IPS-20b (cell line): ENCODE measurements around the gene GLRX5.

ENCODE experiments used
- H3K27ac ChIP-seq: one replicate; pipeline ENCODE4 v1.5.1; 2013; ENCODE audit warnings: low read length
- H3K27me3 ChIP-seq: 2 replicates; pipeline ENCODE4 v1.6.1; 2013; ENCODE audit warnings: mild to moderate bottlenecking, low read length, inconsistent platforms; ENCODE audit not compliant: insufficient read depth
- H3K36me3 ChIP-seq: 2 replicates; pipeline ENCODE4 v1.6.1; 2013; ENCODE audit warnings: low read depth, mild to moderate bottlenecking, inconsistent platforms, low read length, moderate library complexity; ENCODE audit not compliant: insufficient read depth
- H3K4me1 ChIP-seq: 2 replicates; pipeline ENCODE4 v1.6.1; 2013; ENCODE audit warnings: mild to moderate bottlenecking, control low read depth, inconsistent platforms, low read length, moderate library complexity; ENCODE audit not compliant: insufficient read depth
- H3K4me3 ChIP-seq: 2 replicates; pipeline ENCODE4 v1.5.1; 2013; ENCODE audit warnings: mild to moderate bottlenecking, low read length, inconsistent platforms
- H3K9ac ChIP-seq: 2 replicates; pipeline ENCODE4 v1.6.1; 2013; ENCODE audit warnings: low read depth, mild to moderate bottlenecking, inconsistent platforms, low read length, moderate library complexity
- H3K9me3 ChIP-seq: 2 replicates; pipeline ENCODE4 v1.6.1; 2013; ENCODE audit warnings: mild to moderate bottlenecking, low read depth, low read length, inconsistent platforms; ENCODE audit not compliant: insufficient read depth

Gene GLRX5

DNA sequence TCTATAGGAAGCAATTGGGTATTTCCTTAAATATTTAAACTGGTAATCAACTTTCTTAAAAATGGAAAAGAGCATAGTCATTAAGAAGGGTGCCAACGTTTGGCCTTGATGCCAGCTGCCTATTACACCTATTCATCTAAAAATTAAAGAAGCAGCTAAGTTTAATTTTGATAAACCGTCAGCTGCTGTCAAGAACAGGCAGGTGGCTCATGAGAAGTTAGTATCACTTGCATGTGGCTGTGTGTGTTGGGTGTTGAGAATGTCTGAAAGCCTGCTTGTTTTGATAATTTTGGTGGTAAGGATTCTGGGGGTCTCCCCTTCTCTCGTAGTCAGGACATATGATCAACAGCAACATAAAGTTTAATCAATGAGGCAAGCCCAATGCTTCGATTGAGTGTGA, 6.5 kb downstream of the GLRX5 start:
- H3K9ac ChIP-seq: no peak overlapping the region
- H3K9me3 ChIP-seq: no peaks in the 10 kb centered on the region
- peaks cover 27% of the 10 kb centered on the region for H3K36me3 ChIP-seq
- H3K27me3 ChIP-seq: no peaks in the 10 kb centered on the region
- peaks cover 5% of the 10 kb centered on the region for H3K4me1 ChIP-seq
- no peak overlapping the region for H3K4me3 ChIP-seq
- H3K27ac ChIP-seq: no peak overlapping the region

DNA sequence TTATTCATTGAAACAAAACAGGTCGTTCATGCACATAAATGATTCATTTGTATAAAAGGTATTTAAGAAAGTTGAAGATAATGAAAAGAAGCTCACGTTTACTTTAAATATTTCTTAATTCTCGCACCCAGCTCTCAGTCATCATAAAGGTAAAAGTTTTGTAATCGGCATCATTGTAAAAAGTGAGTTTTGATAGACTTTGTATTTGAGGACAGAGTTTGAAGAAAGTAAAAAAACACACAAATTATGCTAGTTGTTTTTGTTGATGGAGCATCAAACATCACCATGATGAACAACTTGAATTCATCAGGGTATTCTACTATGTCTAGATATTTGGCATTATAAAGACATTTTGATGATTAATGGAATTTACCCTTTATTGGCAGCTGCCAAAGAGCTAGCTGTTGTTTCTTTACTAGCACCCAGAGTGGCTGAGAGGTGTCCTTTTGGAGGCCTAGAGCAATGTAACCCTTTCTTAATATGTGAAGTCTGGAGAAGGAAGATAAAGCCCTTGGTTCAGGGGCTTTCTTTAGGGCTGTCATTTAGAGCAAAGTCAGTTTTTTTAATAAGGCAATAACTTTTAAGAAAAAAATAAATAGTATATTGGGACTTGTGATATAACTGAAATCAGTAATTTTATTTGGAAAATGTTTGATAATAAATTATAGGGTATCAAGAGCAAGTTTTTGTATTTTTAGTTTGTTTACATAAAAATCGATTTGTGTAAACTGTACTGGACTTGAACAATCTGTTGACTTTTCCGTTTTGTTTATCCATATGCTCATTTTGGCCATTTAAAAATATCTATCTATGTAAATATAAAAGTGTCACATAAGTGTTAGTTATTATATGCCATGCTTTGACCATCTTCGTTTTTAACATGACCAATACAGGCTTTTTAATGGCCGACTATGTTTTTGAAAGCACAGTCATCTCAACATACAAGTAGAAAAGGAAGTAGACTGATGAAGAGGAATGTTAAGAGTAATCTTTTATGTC, 7.4 kb downstream of the GLRX5 start:
- Histone ChIP-seq H3K4me1 (0 out of 2 replicates have a peak, but pooled peaks cover 3% of the 10 kb centered on the region), H3K27me3 (no peaks in the 10 kb centered on the region), H3K4me3 (no peak overlapping the region), H3K36me3 (peaks cover 27% of the 10 kb centered on the region), H3K9me3 (no peaks in the 10 kb centered on the region), H3K27ac (no peak overlapping the region), H3K9ac (no peak overlapping the region)

DNA sequence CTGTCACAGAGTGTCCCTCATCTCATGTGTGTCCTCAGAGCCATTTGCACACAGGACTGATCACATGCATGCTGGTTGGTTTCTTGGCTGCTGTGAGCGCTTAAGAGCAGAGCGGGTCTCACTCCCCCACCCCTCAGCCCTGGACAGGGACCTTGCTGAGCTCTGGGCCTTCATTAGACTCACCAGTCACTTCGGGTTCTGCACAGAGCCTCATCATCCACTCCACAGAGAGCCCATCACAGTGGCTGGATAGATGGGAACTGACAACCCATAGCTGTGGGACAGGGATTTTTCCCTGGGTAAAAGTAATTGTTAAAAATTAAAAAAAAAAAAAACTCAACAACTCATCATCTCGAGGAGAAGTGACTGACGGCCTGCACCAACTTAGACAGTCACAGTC, 8.2 kb downstream of the GLRX5 start:
- no peak overlapping the region for H3K4me3 ChIP-seq
- H3K27ac ChIP-seq: no peak overlapping the region
- peaks cover 27% of the 10 kb centered on the region for H3K36me3 ChIP-seq
- H3K9me3 ChIP-seq: no peaks in the 10 kb centered on the region
- 0 out of 2 replicates have a peak, but pooled peaks cover 3% of the 10 kb centered on the region for H3K4me1 ChIP-seq
- H3K9ac ChIP-seq: no peak overlapping the region
- no peaks in the 10 kb centered on the region for H3K27me3 ChIP-seq

DNA sequence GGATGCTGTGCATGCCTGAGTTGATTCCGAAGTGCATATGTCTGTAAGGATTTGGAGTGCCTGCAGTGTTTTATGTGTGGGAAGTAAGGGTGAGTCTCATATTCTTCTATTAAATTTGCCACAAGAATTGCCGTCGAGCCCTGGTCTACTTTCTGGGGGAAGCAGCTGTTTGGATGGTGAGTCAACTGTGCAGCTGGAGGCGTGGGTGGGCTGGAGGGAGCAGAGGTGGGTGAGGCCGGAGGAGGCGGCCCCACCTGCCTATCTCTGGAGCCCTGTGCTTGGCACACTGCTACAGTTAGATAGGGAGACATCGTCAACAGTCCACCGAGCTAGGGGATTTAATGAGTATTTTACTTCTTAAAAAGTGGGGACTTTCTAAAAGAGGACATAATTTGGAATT, 9.7 kb downstream of the GLRX5 start:
- H3K36me3 ChIP-seq: peaks cover 27% of the 10 kb centered on the region
- H3K4me1 ChIP-seq: 0 out of 2 replicates have a peak, but pooled peaks cover 3% of the 10 kb centered on the region
- H3K9ac ChIP-seq: no peak overlapping the region
- no peaks in the 10 kb centered on the region for H3K27me3 ChIP-seq
- H3K9me3 ChIP-seq: no peaks in the 10 kb centered on the region
- H3K4me3 ChIP-seq: no peak overlapping the region
- H3K27ac ChIP-seq: no peak overlapping the region

DNA sequence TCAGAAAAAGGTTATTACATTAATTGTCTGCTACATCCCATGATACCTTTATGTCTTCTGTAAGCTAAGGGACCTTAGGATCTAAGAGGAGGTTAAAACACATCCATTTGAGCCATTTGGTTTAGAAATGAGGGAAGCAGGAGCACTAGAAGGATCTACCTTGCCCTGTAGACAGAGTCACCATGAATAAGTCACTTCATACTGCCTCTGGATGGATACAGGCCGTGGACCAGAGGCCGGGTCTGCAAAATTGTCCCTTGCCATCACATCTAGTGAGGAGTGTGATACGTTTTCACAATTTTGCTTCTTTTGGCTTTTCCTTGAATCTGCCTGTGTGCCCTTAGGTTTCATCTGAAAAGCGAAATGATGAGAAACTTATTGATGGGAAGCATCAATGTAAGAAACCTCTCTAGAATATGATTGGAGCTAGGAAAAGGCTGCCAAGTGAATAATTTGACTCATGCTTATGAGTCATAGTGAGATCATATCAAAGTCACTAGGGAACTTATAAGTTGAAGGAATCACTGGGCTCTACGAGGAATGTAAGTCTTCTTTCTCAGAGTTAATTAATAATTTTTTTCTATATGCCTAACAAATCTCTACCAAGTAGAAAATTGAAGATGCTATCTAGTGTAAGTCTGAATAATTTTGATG, 10.8 kb downstream of the GLRX5 start:
- H3K27me3 ChIP-seq: no peaks in the 10 kb centered on the region
- H3K4me1 ChIP-seq: 0 out of 2 replicates have a peak, but pooled peaks cover 3% of the 10 kb centered on the region
- H3K4me3 ChIP-seq: no peak overlapping the region
- H3K9me3 ChIP-seq: no peaks in the 10 kb centered on the region
- H3K27ac ChIP-seq: no peak overlapping the region
- no peak overlapping the region for H3K9ac ChIP-seq
- peaks cover 27% of the 10 kb centered on the region for H3K36me3 ChIP-seq

DNA sequence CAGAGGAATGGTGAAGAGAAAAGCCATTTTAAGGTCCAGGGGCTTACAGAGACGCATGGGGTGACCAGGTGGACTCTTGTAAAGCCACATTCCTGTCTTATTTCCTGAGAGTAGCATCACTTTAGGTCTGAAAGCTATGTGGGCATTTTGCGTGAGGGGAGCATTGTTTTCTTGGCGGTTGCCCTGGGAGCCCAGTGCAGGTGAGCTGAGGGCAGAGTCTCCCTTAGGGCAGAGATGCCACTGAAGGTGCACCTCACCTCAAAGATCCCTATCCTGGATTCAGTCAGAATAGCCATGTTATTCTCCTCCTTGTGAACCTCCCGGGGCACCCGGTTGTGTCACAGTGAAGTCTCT, 12.4 kb downstream of the GLRX5 start:
- Histone ChIP-seq H3K4me3 (no peak overlapping the region), H3K4me1 (0 out of 2 replicates have a peak, but pooled peaks cover 3% of the 10 kb centered on the region), H3K9me3 (no peaks in the 10 kb centered on the region; the same call in 1 of the 2 replicates), H3K27me3 (no peaks in the 10 kb centered on the region), H3K27ac (no peak overlapping the region), H3K36me3 (peaks cover 27% of the 10 kb centered on the region), H3K9ac (no peak overlapping the region)

DNA sequence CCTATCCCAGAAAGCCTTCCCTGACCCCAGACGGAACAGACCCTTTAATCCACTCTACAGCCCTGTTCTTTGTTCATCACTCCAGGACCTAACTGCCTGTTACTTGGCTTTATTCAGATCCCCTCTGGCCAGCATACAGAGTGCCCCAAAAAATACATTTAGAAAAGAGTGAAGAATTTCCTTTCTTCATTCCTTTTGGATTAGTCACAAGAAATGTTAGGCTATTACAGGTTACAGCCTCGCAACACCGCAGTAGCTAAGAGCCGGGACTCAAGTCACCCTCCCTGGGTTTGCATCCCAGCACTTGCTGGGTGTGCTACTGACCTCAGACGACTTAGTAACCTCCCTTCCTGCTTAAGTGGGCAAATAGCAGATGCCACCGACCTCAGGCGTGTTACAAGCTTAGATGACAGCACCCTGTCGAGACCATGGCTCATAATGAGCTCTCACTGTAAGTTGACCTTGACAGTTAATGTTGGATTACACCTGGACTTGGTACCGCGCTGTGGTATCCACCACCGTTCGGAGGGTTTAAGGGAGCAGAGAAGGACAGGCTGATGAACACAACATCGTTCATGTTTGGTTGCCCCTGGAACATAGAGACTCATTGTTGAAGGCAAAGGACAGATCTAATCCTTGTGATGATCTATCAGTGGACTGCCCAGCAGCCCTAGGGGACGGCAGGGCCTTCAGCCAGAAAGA, 12.9 kb downstream of the GLRX5 start:
- no peak overlapping the region for H3K9ac ChIP-seq
- H3K9me3 ChIP-seq: no peaks in the 10 kb centered on the region; the same call in 1 of the 2 replicates
- H3K4me1 ChIP-seq: 0 out of 2 replicates have a peak, but pooled peaks cover 3% of the 10 kb centered on the region
- peaks cover 26% of the 10 kb centered on the region for H3K36me3 ChIP-seq
- no peak overlapping the region for H3K27ac ChIP-seq
- H3K27me3 ChIP-seq: no peaks in the 10 kb centered on the region
- no peak overlapping the region for H3K4me3 ChIP-seq

DNA sequence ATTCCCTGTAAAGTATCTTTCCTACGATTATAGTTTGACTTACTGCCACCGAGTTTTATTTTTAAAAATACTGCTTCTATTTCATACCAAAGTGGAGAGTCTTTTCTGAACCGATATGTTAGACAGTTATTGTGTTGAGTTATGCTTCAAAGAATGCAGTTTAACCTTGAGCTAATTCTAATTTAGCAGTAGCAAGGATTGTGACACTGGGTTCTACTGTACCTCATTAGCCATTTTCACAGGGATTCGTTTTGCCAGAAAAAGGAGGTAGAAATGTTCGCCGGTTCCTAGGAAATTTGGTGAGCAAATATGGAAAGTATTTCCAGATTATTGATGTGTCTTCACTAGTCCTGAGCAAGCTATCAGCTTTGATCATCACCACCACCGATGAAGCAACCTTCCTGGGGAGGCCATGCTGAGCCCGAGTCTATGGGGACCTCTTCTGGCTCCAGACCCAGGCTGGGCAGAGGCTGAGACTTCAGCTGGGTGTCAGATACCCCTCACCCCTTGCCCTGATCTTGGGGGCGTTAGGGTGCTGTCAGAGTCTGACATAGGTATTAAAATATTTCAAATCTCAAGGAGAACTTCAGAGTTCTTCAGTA, 13.6 kb downstream of the GLRX5 start:
- Histone ChIP-seq H3K9ac (no peak overlapping the region), H3K27me3 (no peaks in the 10 kb centered on the region; the same call in 1 of the 2 replicates), H3K4me3 (no peak overlapping the region), H3K27ac (no peak overlapping the region), H3K36me3 (peaks cover 23% of the 10 kb centered on the region), H3K9me3 (no peaks in the 10 kb centered on the region; the same call in 1 of the 2 replicates), H3K4me1 (0 out of 2 replicates have a peak, but pooled peaks cover 3% of the 10 kb centered on the region)

DNA sequence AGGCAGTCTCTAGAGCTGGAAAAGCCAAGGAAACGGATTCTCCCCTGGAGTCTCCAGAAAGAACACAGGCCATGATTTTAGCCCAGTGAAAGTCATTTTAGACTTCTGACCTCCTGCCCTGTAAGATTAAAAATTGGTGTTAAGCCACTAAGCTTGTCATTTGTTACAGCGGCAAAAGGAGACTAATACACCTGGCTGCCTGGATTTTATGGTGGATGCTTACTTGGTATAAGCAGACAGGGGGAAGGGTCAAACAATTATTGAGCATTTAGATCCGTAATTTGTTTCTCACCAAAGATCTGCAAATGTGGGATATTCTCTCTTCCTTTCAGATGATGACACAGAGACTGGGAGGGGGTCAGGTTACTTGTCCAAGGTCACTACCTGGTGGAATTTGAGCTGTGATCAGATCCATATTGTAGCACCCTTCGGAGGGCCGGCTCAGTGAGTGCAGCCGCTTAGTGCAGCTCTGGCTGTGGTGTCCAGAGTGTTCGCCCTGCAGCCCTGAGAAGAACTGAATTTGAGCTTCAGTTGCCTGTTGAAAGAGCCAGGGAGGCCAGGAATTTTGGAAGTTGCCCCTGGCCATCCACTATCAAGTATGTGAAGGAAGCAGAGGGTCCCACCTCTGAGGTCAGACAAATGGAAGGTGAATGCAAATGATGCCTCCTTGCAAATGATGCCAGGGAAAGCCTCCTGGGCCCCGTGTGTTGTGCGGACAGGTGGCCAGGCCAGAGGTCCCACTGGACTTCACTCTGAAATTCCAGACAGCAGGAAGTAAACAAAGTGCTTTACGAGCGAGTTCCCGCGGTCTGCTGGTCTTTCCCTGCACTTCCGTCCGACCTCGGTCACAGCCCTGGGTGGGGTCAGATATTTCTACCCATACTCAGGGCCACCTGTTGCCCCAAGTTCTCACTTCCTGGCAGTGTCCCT, 15.1 kb downstream of the GLRX5 start:
- Histone ChIP-seq H3K4me1 (0 out of 2 replicates have a peak, but pooled peaks cover 3% of the 10 kb centered on the region), H3K27me3 (no peaks in the 10 kb centered on the region; the same call in 1 of the 2 replicates), H3K27ac (no peak overlapping the region), H3K9ac (no peak overlapping the region), H3K9me3 (no peaks in the 10 kb centered on the region; the same call in 1 of the 2 replicates), H3K4me3 (no peak overlapping the region), H3K36me3 (peaks cover 12% of the 10 kb centered on the region; the same call in 1 of the 2 replicates)

DNA sequence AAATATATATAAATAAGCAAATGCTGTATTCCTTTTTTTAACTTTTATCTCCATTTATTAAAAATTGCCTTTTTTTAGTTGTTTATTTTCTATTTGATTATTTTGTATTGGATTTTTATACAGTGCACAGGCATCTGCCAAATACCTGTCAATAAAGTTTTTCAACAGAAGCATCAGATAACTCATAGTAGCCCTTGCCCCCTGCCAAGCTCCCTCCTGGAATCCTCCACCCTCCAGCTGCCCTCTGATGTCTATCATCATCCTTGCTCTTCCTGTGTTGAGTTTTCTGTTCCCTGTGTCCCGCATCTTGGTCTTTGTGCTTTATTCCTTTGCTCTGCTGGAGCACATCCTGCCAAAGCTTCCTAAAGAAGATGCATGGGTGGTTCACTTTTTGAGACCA, 16.6 kb downstream of the GLRX5 start:
- Histone ChIP-seq H3K9ac (no peak overlapping the region), H3K9me3 (no peaks in the 10 kb centered on the region; the same call in 1 of the 2 replicates), H3K4me1 (0 out of 2 replicates have a peak, but pooled peaks cover 3% of the 10 kb centered on the region), H3K27ac (no peak overlapping the region), H3K36me3 (no peaks in the 10 kb centered on the region; the same call in 1 of the 2 replicates), H3K27me3 (peaks cover 6% of the 10 kb centered on the region; the same call in 1 of the 2 replicates), H3K4me3 (no peak overlapping the region)
